ENCODE data around the gene GAL3ST3. TPM values are rescaled to one million over a fixed set of nuclear protein-coding genes. Genes with fewer than 3 reads are reported as not detected.
A peak's percentile ranks its signal among the peaks of the same experiment; 100 is the strongest.
"Not testable (repeated sequence)": the region's sequence is repeated elsewhere in the genome, so short reads cannot be mapped to it uniquely, and the experiment has no call there.

GAL3ST3 gene
- total RNA-seq: not detected

DNA sequence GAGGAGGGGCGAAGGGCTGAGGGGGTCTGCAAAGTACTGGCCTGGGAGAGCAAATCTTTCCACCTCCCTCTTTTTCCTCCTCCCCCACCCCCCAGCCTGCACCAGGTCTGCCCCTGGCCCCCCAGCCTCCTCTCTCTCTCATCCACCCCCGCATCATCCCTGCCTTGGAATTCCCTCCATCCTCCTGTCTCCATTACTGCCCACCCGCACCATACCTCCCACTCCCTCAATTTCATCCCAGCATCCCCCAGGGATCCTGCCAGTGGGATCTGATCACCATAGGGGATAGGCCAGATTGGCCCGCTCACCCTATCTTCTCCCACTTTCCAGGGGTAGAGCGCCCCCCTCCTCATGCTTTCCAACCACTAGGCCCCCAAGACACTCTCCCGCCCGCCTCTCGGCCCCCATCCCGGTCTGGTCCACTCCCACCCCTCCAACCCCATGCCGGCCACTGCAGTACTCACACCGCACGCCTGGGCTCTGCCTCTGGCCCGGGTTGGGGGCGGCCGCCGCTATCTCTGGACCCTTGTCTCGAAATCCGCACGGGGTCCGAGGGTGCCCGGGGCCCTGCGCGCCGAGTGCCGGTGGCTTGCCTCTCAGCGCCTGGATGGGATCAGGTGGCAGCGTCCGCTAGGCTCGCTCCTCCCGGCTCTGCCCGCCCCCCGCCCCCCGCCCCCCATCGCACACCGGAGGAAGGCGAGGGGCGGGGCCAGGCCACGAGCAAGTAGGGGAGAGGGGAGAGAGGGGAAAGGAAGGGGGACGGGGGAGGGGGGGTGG, at the start of gene GAL3ST3:
GAL3ST3 (minus strand) TSS at position 615 of the 777 bp plus-strand sequence. CDS start 3,746 bp downstream, outside the sequence.
- TF ChIP-seq POLR2A (IDR thresholded peaks at IDR 0.05): no peak
- no peak for TF ChIP-seq CTCF (IDR thresholded peaks at IDR 0.05)
- no peak for DNase-seq (ENCODE audit: low spot score in 2 of 2)
- H3K4me3 ChIP-seq (ENCODE audit: low read depth, poor library complexity, severe bottlenecking): no peak within 1 kb of the TSS
- 15 to 24% methylated on average over 29 to 31 of the region's 39 CpGs for WGBS, 2 donors
- intact Hi-C loops (cut with DNase I; ENCODE audit: low total_unique reads): no loop called here

DNA sequence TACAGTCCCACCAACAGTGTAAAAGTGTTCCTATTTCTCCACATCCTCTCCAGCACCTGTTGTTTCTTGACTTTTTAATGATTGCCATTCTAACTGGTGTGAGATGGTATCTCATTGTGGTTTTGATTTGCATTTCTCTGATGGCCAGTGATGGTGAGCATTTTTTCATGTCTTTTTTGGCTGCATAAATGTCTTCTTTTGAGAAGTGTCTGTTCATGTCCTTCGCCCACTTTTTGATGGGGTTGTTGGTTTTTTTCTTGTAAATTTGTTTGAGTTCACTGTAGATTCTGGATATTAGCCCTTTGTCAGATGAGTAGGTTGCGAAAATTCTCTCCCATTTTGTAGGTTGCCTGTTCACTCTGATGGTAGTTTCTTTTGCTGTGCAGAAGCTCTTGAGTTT, 43.2 kb upstream of the GAL3ST3 start:
- H3K4me3 ChIP-seq (ENCODE audit: low read depth, poor library complexity, severe bottlenecking); DNase-seq (ENCODE audit: low spot score in 2 of 2): not testable (repeated sequence)
- 96 to 100% methylated on average over 2 of the region's 2 CpGs for WGBS, 2 donors

DNA sequence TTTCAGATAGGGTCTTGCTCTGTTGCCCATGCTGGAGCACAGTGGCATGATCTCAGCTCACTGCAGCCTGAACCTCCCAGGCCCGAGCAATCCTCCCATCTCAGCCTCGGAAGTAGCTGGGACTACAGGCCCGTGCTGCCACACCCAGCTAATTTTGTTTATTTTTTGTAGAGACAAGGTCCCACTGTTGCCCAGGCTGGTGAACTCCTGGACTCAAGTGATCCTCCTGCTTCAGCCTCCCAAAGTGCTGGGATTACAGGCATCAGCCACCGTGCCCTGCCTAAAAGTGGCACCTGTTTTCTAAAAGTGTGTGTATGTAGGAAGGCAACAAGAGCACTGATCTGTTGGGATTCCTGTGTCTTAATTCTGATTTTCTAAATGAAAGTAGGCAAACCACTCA, 41.3 kb upstream of the GAL3ST3 start:
- TF ChIP-seq POLR2A (IDR thresholded peaks at IDR 0.05) (no peak), CTCF (IDR thresholded peaks at IDR 0.05) (no peak)
- no peak for DNase-seq (ENCODE audit: low spot score in 2 of 2)
- WGBS, 2 donors: 93% methylated on average over 4 of the region's 4 CpGs
- intact Hi-C loops (cut with DNase I; ENCODE audit: low total_unique reads): no loop called here
- H3K4me3 ChIP-seq (ENCODE audit: low read depth, poor library complexity, severe bottlenecking): no peak overlapping the region

More for the DNA sequence above, 43.2 kb upstream of the GAL3ST3 start:
- intact Hi-C loops (cut with DNase I; ENCODE audit: low total_unique reads): not testable (repeated sequence)

DNA sequence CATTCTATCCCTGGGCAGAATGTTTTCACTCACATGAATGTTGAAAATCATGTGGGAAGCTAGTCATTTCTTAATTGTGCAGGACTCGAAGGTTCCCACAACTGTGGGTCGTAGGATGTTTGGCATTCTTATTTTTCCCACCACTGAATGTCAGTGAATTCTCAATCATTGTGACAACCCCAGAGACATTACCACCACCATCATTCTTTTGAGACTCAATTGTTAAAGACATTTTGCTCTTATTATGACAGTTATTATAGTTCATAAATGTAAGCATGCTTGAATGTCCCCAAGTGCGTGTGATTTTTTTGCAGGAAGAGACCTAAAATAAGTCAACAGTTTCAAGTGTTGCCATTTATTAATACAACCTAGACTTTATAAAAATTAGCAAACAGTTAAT, 40.1 kb upstream of the GAL3ST3 start:
- TF ChIP-seq POLR2A (IDR thresholded peaks at IDR 0.05): no peak
- no peak for TF ChIP-seq CTCF (IDR thresholded peaks at IDR 0.05)
- no peak for DNase-seq (ENCODE audit: low spot score in 2 of 2)
- H3K4me3 ChIP-seq (ENCODE audit: low read depth, poor library complexity, severe bottlenecking): no peak overlapping the region
- intact Hi-C loops (cut with DNase I; ENCODE audit: low total_unique reads): no loop called here
- WGBS, 2 donors: 84 to 86% methylated on average over 3 of the region's 3 CpGs

DNA sequence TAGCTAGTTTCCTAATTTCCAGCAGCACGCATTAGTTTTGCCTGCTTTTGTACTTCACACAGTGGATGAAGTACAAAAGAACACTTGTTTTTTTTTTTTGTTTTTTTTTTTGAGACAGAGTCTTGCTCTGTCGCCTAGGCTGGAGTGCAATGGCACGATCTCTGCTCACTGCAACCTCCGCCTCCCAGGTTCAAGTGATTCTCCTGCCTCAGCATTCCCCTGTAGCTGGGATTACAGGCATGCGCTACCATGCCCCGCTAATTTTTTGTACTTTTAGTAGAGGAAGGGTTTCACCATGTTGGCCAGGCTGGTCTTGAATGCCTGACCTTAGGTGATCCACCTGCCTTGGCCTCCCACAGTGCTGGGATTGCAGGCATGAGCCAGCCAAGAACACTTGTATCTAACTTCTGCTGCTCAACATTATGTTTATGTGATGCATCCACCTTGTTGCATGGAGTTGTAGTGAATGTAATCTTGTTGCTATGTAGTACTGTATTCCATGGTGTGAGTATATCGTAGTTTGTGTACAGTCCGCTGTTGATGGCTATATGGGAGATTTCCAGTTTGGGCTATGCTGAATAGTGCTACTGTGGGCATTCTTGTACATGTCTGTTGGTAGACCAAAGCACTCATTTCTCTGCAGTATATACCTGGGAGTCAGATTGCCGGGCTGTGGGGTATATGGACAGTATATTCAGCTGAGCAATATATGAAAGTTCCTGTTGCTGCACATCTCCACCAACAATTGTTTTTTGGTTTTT, 38.4 kb upstream of the GAL3ST3 start:
- peak in 1 of 2 donors; percentile 23 for DNase-seq (ENCODE audit: low spot score in 2 of 2)
- intact Hi-C loops (cut with DNase I; ENCODE audit: low total_unique reads): no loop called here
- no peak for TF ChIP-seq CTCF (IDR thresholded peaks at IDR 0.05)
- no peak for TF ChIP-seq POLR2A (IDR thresholded peaks at IDR 0.05)
- no peak overlapping the region for H3K4me3 ChIP-seq (ENCODE audit: low read depth, poor library complexity, severe bottlenecking)
- 90 to 94% methylated on average over 9 of the region's 9 CpGs for WGBS, 2 donors

DNA sequence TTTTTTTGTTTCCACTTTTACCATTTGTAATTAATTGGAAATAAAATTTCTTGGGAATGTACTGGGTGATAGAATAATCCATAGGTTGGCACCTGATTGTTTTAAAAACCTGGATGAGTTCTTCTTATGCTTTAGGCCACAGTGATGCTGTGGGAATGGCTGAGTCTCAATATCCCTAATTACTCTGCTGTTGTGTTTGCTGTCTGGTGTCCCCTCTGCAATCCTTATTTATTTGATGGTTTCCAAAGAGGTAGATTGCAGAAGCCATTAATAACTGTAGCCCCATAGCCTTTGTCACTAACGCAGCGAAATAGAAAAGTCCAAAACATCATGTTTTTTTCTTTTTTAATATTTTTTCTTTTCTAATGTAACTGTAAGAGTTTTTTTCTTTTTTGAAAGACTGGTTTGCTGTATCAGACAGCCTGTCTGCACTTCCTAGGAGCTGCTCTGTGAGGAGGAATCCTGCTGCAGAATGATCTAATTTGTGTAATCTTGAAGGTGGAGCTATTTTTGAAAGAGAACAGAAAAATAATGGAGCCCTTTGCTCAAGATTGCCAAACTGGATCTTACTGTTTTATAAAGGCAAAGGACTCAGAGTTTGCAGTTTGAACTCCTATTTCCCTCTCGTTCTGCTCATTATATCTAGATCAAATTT, 36.0 kb upstream of the GAL3ST3 start:
- intact Hi-C loops (cut with DNase I; ENCODE audit: low total_unique reads): no loop called here
- no peak overlapping the region for H3K4me3 ChIP-seq (ENCODE audit: low read depth, poor library complexity, severe bottlenecking)
- TF ChIP-seq POLR2A (IDR thresholded peaks at IDR 0.05): no peak
- no peak for TF ChIP-seq CTCF (IDR thresholded peaks at IDR 0.05)
- WGBS, 2 donors: 76 to 80% methylated on average over 3 of the region's 3 CpGs
- DNase-seq (ENCODE audit: low spot score in 2 of 2): no peak
